Hepatocyte (in vitro differentiated cells): Measurements from ENCODE around the gene LRRC63.

Experiments
- EZH2 ChIP-seq: fragments of 200-600 bp; sonication (generic); IDR thresholded peaks from 2 replicates; pipeline ENCODE4 v1.6.1; 2016; ENCODE audit warnings: antibody characterized with exemption, mild to moderate bottlenecking, borderline replicate concordance
- EZH2phosphoT487 ChIP-seq: fragments of 200-600 bp; sonication (generic); IDR thresholded peaks from one replicate; pipeline ENCODE4 v1.6.1; 2018; ENCODE audit warnings: antibody characterized with exemption, mild to moderate bottlenecking, low read depth, moderate library complexity; ENCODE audit not compliant: unreplicated experiment, severe bottlenecking
- TF ChIP-seq, protein P1 (sequence below): fragments of 200-600 bp; sonication (generic); IDR thresholded peaks from 2 replicates; pipeline ENCODE4 v1.5.1; 2016; ENCODE audit warnings: antibody characterized with exemption, mild to moderate bottlenecking; ENCODE audit not compliant: poor library complexity

DNA sequence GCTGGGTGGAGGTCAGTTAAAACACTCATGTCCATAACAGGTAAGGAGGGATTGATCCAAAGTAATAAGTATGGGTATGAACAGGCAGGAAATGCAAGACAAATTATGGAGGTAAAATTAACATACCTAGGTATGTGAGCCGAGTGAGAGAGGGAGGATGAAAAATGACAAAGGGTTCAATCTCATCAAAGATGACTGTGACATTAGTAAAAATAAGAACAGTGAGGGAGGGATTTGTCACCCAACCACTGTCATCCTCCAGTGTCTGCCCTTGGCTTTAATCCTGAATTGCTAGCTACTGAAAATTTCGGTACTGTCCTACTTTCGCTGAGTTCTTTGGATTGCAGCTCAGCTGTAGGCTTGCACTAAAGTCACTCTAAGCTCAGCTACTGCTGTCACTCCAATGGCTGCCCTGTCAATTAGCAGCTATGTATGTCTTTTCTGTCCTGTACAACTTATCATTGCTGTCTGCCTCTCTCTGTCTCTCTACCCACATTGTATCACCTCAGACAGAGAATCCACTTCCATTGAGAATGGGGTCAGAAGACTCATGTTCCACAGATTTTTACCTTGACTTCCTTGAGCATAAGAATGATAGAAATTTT lies 62.5 kb downstream of the LRRC63 start:
- TF ChIP-seq EZH2phosphoT487: no peak
- TF ChIP-seq, protein P1, sequence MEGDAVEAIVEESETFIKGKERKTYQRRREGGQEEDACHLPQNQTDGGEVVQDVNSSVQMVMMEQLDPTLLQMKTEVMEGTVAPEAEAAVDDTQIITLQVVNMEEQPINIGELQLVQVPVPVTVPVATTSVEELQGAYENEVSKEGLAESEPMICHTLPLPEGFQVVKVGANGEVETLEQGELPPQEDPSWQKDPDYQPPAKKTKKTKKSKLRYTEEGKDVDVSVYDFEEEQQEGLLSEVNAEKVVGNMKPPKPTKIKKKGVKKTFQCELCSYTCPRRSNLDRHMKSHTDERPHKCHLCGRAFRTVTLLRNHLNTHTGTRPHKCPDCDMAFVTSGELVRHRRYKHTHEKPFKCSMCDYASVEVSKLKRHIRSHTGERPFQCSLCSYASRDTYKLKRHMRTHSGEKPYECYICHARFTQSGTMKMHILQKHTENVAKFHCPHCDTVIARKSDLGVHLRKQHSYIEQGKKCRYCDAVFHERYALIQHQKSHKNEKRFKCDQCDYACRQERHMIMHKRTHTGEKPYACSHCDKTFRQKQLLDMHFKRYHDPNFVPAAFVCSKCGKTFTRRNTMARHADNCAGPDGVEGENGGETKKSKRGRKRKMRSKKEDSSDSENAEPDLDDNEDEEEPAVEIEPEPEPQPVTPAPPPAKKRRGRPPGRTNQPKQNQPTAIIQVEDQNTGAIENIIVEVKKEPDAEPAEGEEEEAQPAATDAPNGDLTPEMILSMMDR: no peak
- TF ChIP-seq EZH2: no peak
